Keratinocyte (primary cell): ENCODE results near the gene RITA1. TPM values are rescaled to one million over a fixed set of nuclear protein-coding genes. Genes with fewer than 3 reads are reported as not detected.
"Not testable (repeated sequence)": the region's sequence is repeated elsewhere in the genome, so short reads cannot be mapped to it uniquely, and the experiment has no call there.

Experiments used
- DNase-seq: peaks from one replicate; pipeline ENCODE4 v3.0.0-alpha.2; 2011; ENCODE audit warnings: low read depth, missing footprints, low spot score
- FAIRE-seq: peaks from 2 replicates; lab custom pipeline; 2011; peaks lifted over from hg19 to GRCh38; lab: Jason Lieb, UNC
- H2AFZ ChIP-seq: 2 replicates; pipeline ENCODE4 v1.6.0; 2012; ENCODE audit warnings: low read length, control low read depth, inconsistent platforms; ENCODE audit not compliant: control insufficient read depth
- H3K27ac ChIP-seq: 2 replicates; pipeline ENCODE4 v1.5.1; 2011; ENCODE audit warnings: low read length; ENCODE audit not compliant: control insufficient read depth, insufficient read depth
- H3K27me3 ChIP-seq: 3 replicates; pipeline ENCODE4 v1.6.0; 2011; ENCODE audit warnings: low read length; ENCODE audit not compliant: control insufficient read depth, insufficient read depth; ENCODE audit errors: extremely low read depth
- H3K36me3 ChIP-seq, 2 experiments: 2 replicates in 1 of 2; 3 replicates in 1 of 2; pipeline ENCODE4 v1.5.1; 2011; ENCODE audit warnings: low read length in 2 of 2, mild to moderate bottlenecking in 1 of 2; ENCODE audit not compliant: control insufficient read depth in 2 of 2, insufficient read depth in 2 of 2; ENCODE audit errors: extremely low read depth in 1 of 2
- H3K4me1 ChIP-seq: 3 replicates; pipeline ENCODE4 v1.5.1; 2011; ENCODE audit warnings: low read length; ENCODE audit not compliant: control insufficient read depth, insufficient read depth; ENCODE audit errors: extremely low read depth
- H3K4me2 ChIP-seq: 3 replicates; pipeline ENCODE4 v1.6.0; 2011; ENCODE audit warnings: low read depth, low read length; ENCODE audit not compliant: control insufficient read depth, insufficient read depth; ENCODE audit errors: extremely low read depth
- H3K4me3 ChIP-seq, 3 experiments: fragments of 200-600 bp in 1 of 3; sonication (generic) in 1 of 3; 2 replicates in 2 of 3; 3 replicates in 1 of 3; pipeline ENCODE4 v1.5.1; 2011 to 2016; ENCODE audit warnings: low read length in 3 of 3, mild to moderate bottlenecking in 3 of 3, control low read depth in 2 of 3, inconsistent platforms in 1 of 3, low read depth in 1 of 3, mixed read lengths in 1 of 3, mixed run types in 1 of 3, moderate library complexity in 1 of 3; ENCODE audit not compliant: control insufficient read depth in 2 of 3, insufficient read depth in 2 of 3; ENCODE audit errors: extremely low read depth in 1 of 3
- H3K79me2 ChIP-seq: 2 replicates; pipeline ENCODE4 v1.6.0; 2012; ENCODE audit warnings: low read length; ENCODE audit not compliant: control insufficient read depth, insufficient read depth
- H3K9ac ChIP-seq: 3 replicates; pipeline ENCODE4 v1.6.0; 2011; ENCODE audit warnings: low read length; ENCODE audit not compliant: control insufficient read depth, insufficient read depth; ENCODE audit errors: extremely low read depth
- H3K9me1 ChIP-seq: 3 replicates; pipeline ENCODE4 v1.6.0; 2011; ENCODE audit warnings: low read length; ENCODE audit not compliant: control insufficient read depth, insufficient read depth; ENCODE audit errors: extremely low read depth
- H3K9me3 ChIP-seq: 2 replicates; pipeline ENCODE4 v1.5.1; 2012; ENCODE audit warnings: low read depth, low read length; ENCODE audit not compliant: control insufficient read depth
- H4K20me1 ChIP-seq: 3 replicates; pipeline ENCODE4 v1.6.0; 2011; ENCODE audit warnings: low read length; ENCODE audit not compliant: control insufficient read depth, insufficient read depth; ENCODE audit errors: extremely low read depth
- EZH2 ChIP-seq: IDR thresholded peaks from one replicate; pipeline ENCODE4 v1.6.1; 2012; ENCODE audit warnings: inconsistent platforms, mild to moderate bottlenecking, low read length, moderate library complexity
- dilution Hi-C: fragments of 300-500 bp; cut with MboI; formaldehyde crosslinking; loops from one replicate; pipeline ENCODE4 v1.7.0; 2020; ENCODE audit warnings: low sequenced_read_pairs; ENCODE audit not compliant: extremely low pct_ligation_motif_present
- polyA plus RNA-seq, 5 experiments: library from polyadenylated mRNA; depleted of rRNA in 3 of 5; stranded (reverse) in 3 of 5; stranded (forward) in 1 of 5; unstranded in 1 of 5; fragments of >200 nt; gene quantifications; 1 replicate in 1 of 5; 2 replicates in 3 of 5; 3 replicates in 1 of 5; pipeline versions ENCODE4 v1.2.1 to v1.2.3, GENCODE V29; 2011 to 2012; ENCODE audit warnings: missing spikeins in 2 of 5, low read depth in 1 of 5, low replicate concordance in 1 of 5
- TF ChIP-seq, protein P1 (sequence below), 3 experiments: IDR thresholded peaks in 1 of 3; conservative IDR thresholded peaks in 1 of 3; optimal IDR thresholded peaks in 1 of 3; 2 replicates in 2 of 3; 3 replicates in 1 of 3; pipeline versions ENCODE3 to v1.5.1; 2011; ENCODE audit warnings: low read length in 3 of 3, mild to moderate bottlenecking in 3 of 3, moderate library complexity in 2 of 3, control low read depth in 1 of 3, inconsistent platforms in 1 of 3; ENCODE audit not compliant: insufficient read depth in 2 of 3; ENCODE audit errors: extremely low read depth in 1 of 3

The RITA1 gene
- polyA plus RNA-seq, 1 donor (not counting 4 experiments of a cell fraction or from before 2014, with no cell fraction given): 11.8 TPM

DNA sequence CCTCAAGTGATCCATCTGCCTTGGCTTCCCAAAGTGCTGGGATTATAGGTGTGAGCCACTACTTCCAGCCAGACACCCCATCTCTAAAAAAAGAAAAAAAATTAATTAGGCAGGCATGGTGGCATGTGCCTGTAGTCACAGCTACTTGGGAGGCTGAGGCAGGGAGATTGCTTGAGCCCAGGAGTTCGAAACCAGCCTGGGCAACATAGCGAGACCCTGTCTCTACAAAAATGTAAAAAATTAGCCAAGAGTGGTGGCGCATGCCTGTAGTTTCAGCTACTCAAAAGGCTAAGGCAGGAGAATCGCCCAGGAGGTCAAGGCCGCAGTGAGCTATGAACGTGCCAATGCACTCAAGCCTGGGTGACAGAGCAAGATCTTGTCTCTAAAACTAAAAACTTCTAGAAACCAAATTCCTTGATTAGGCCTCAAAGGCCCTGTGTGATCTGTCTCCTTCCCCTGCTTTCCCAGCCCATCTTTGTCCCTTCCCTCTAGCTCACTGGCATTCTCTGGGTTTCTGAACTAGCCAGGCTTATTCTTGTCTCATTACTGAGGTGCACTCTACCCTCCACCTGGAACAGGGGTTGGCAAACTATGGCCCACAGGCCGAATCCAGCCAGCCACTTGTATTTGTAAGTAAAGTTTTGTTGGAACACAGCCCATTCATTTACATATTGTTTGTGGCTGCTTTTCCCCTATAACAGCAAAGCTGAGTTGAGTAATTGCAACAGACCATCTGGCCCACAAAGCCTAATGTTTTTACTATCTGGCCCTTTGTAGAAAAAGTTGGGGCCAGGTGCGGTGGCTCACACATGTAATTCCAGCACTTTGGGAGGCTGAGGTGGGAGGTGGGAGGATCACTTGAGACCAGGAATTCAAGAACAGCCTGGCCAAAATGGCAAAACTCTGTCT lies 18.6 kb downstream of the RITA1 start:
- H3K9me1 ChIP-seq: no peaks in the 10 kb centered on the region
- no peak overlapping the region for H3K4me2 ChIP-seq
- H3K9me3 ChIP-seq: no peaks in the 10 kb centered on the region
- DNase-seq (no peak), FAIRE-seq (no peak)
- H3K4me3 ChIP-seq: no peak overlapping the region
- H3K4me1 ChIP-seq: no peaks in the 10 kb centered on the region
- no peaks in the 10 kb centered on the region for H3K27me3 ChIP-seq
- H3K79me2 ChIP-seq: no peaks in the 10 kb centered on the region
- dilution Hi-C loops: no loop called here
- H3K9ac ChIP-seq: no peak overlapping the region
- TF ChIP-seq, protein P1, sequence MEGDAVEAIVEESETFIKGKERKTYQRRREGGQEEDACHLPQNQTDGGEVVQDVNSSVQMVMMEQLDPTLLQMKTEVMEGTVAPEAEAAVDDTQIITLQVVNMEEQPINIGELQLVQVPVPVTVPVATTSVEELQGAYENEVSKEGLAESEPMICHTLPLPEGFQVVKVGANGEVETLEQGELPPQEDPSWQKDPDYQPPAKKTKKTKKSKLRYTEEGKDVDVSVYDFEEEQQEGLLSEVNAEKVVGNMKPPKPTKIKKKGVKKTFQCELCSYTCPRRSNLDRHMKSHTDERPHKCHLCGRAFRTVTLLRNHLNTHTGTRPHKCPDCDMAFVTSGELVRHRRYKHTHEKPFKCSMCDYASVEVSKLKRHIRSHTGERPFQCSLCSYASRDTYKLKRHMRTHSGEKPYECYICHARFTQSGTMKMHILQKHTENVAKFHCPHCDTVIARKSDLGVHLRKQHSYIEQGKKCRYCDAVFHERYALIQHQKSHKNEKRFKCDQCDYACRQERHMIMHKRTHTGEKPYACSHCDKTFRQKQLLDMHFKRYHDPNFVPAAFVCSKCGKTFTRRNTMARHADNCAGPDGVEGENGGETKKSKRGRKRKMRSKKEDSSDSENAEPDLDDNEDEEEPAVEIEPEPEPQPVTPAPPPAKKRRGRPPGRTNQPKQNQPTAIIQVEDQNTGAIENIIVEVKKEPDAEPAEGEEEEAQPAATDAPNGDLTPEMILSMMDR (optimal IDR thresholded peaks at IDR 0.05 in 1 of 3, IDR thresholded peaks at IDR 0.05 in 1 of 3, conservative IDR thresholded peaks at IDR 0.05 in 1 of 3; ENCODE audit: extremely low read depth in 1 of 3, insufficient read depth in 2 of 3, low read length in 3 of 3): no peak
- no peak overlapping the region for H3K27ac ChIP-seq
- no peak overlapping the region for H2AFZ ChIP-seq
- H3K36me3 ChIP-seq: no peaks in the 10 kb centered on the region
- no peaks in the 10 kb centered on the region for H4K20me1 ChIP-seq

DNA sequence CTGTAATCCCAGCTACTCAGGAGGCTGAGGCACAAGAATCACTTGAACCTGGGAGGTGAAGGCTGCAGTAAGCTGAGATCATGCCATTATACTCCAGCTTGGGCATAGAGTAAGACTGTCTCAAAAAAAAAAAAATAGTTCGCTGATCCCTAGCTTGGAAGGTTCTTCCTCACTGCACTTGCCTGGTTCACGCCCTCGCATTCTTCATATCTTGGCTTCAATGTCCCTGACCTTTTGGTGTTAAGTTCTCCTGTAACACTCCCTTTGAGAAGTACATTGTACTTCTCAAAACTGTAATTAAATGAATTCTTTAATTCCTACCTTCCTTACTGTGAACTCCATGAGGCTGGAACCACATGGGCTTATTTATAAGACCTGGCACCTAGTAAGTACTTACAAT lies 19.3 kb downstream of the RITA1 start:
- DNase-seq (no peak), FAIRE-seq (no peak)
- H3K4me3 ChIP-seq: no peak overlapping the region
- no peaks in the 10 kb centered on the region for H3K27me3 ChIP-seq
- H3K4me2 ChIP-seq: no peak overlapping the region
- dilution Hi-C loops: no loop called here
- no peaks in the 10 kb centered on the region for H3K9me3 ChIP-seq
- no peaks in the 10 kb centered on the region for H3K4me1 ChIP-seq
- no peaks in the 10 kb centered on the region for H3K79me2 ChIP-seq
- TF ChIP-seq, protein P1 (optimal IDR thresholded peaks at IDR 0.05 in 1 of 3, IDR thresholded peaks at IDR 0.05 in 1 of 3, conservative IDR thresholded peaks at IDR 0.05 in 1 of 3; ENCODE audit: extremely low read depth in 1 of 3, insufficient read depth in 2 of 3, low read length in 3 of 3): no peak
- no peak for TF ChIP-seq EZH2
- no peak overlapping the region for H3K9ac ChIP-seq
- H3K9me1 ChIP-seq: no peaks in the 10 kb centered on the region
- no peaks in the 10 kb centered on the region for H4K20me1 ChIP-seq
- H2AFZ ChIP-seq: no peak overlapping the region
- H3K36me3 ChIP-seq: no peaks in the 10 kb centered on the region
- no peak overlapping the region for H3K27ac ChIP-seq

DNA sequence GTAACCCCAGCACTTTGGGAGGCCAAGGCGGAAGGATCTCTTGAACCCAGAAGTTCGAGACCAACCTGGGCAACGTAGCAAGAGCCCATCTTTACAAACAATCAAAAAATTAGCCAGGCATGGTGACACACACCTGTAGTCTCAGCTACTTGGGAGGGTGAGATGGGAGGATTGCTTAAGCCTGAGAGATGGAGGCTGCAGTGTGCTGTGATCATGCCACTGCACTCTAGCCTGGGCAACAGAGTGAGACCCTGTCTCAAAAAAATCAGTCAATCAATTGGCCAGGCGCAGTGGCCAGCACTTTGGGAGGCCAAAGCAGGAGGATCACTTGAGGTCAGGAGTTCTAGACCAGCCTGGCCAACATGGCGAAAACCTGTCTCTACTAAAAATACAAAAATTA lies 21.3 kb downstream of the RITA1 start:
- H3K4me2 ChIP-seq, H3K9me1 ChIP-seq, FAIRE-seq, H3K27me3 ChIP-seq, H4K20me1 ChIP-seq, H3K9ac ChIP-seq, H3K9me3 ChIP-seq, H3K4me3 ChIP-seq, DNase-seq, H3K36me3 ChIP-seq, H3K27ac ChIP-seq, dilution Hi-C loops, H2AFZ ChIP-seq, H3K4me1 ChIP-seq, H3K79me2 ChIP-seq: not testable (repeated sequence)
